Measurements from ENCODE around the gene CDK5R1. TPM values are rescaled to one million over a fixed set of nuclear protein-coding genes. Genes with fewer than 3 reads are reported as not detected.

The CDK5R1 gene
- total RNA-seq, result 10 to 100 TPM in 3 of 5 donors, 1 to 10 TPM in 2; 8.1 to 23.8 (median 14.7) TPM
- 7.4 TPM for total RNA-seq (2013)
- 8.2 to 186 (median 21.9) reads per million in 29 experiments for total RNA-seq

DNA sequence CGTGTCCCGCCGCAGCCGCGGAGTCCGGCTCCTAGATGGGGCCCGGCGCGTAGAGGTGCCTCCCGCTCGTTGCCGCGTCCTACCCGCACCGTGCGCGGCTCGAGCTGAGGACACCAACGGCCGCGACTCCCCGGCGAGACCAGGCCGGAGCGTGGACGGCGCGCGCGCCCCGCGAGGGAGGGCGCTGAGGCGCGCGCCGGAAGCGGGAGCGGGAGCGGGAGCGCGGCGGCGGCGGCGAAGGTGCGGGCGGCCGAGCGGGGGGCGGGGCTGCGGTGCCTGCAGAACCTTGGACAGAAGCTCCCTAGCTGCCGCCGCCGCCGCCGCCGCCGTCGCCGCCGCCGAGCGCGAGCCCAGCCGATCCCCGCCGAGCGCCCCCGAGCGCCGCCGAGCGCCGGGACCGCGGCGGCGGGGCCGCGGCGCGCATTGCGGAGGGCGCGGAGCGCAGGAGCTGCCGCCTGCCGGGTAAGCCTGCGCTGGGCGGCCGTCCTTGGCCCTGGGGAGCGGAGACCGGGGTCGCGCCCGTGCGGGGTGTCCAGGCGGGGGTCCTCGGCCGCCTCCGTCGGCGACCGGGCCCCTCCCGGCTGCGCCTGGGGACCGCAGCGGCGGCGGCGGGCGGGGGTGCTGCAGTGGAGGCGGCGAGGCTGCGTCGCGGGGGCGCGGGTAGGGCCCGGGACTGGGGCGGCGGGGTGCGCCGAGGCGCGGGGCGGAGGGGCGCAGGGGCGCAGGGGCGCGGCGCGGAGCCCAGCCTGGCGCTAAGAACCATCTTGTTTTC is at the start of gene CDK5R1:
TSS of gene CDK5R1 (plus strand) at position 293 of the 772 bp plus-strand sequence. CDS start 628 bp downstream, outside the sequence.
- under 1% methylated on average over 134 of the region's 135 CpGs for WGBS (ENCODE audit: insufficient coverage)
- Mint-ChIP-seq H3K4me1 (peaks cover 56 to 58% (median 58%) of the 10 kb centered on the region in 3 donors), H3K4me3 (peak within 1 kb of the TSS; percentile 81 to 90 (median 87)), H3K9me3 (no peaks in the 10 kb centered on the region), H3K27ac (peak within 1 kb of the TSS; percentile 85 to 98), H3K36me3 (peaks cover 31% of the 10 kb centered on the region), H3K27me3 (no peaks in the 10 kb centered on the region)
- peak within 1 kb of the TSS; percentile 63 to 79 for H3K4me3 ChIP-seq (ENCODE audit: control insufficient read depth in 1 of 2, extremely low read depth in 1 of 2, low read length in 1 of 2)
- no peaks in the 10 kb centered on the region for H3K9me3 ChIP-seq
- H3K27me3 ChIP-seq (replicated peaks in 1 of 2; ENCODE audit: control insufficient read depth in 2 of 2, extremely low read depth in 1 of 2, insufficient read depth in 2 of 2, low read length in 1 of 2), result no peaks in the 10 kb centered on the region
- ChIA-PET POLR2A (interaction anchor here (0.6 kb wide), 3 partner anchors 12 to 559 kb away, joined by 3 read pairs; no protein-coding TSS in a partner anchor), CTCF (interaction anchor here in 1 of 2 donors (0.9 to 2.3 kb wide), 5 partner anchors 11 to 390 kb away, joined by 3 to 13 read pairs (median 3); partner anchors contain the start of genes MYO1D and PSMD11)
- peaks cover 11 to 51% of the 10 kb centered on the region in 2 experiments for H3K4me1 ChIP-seq (ENCODE audit: control insufficient read depth in 1 of 2, extremely low read depth in 1 of 2, insufficient read depth in 2 of 2, low read length in 2 of 2)
- ATAC-seq (replicated peaks in 1 of 4), result peak; percentile 76 to 81 (median 78)
- peaks cover 5 to 23% of the 10 kb centered on the region in 2 donors for H3K36me3 ChIP-seq (ENCODE audit: control insufficient read depth in 2 of 2, extremely low read depth in 1 of 2, insufficient read depth in 1 of 2, low read length in 1 of 2)
- DNase-seq, result peak; percentile 53 to 91 (median 73)
- peak within 1 kb of the TSS; percentile 20 for H3K27ac ChIP-seq (ENCODE audit: low read length)

DNA sequence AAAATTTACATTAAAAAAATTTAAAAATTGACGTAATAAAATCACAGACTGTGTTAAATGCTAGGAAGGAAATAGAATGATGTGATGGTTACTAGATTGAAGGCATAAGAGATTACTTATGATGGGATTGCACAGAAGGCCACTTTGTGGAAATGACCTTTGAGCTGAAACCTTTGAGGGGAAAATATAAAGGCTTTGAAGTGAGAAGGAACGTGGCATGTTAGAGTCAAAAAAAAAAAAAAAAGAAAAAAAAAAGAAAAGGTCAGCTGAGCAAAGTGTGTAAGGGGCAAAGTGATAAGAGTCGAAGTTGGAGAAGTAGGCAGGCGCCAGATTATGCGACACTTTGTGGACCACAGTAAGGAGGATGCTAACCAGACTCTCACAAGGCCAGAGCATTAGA is 46.1 kb upstream of the CDK5R1 start:
- DNase-seq (no peak), ATAC-seq (replicated peaks in 1 of 4) (no peak)
- Histone ChIP-seq H3K27ac (ENCODE audit: low read length) (no peak overlapping the region), H3K36me3 (ENCODE audit: control insufficient read depth in 2 of 2, extremely low read depth in 1 of 2, insufficient read depth in 1 of 2, low read length in 1 of 2) (no peaks in the 10 kb centered on the region), H3K27me3 (replicated peaks in 1 of 2; ENCODE audit: control insufficient read depth in 2 of 2, extremely low read depth in 1 of 2, insufficient read depth in 2 of 2, low read length in 1 of 2) (no peaks in the 10 kb centered on the region), H3K9me3 (no peaks in the 10 kb centered on the region), H3K4me3 (ENCODE audit: control insufficient read depth in 1 of 2, extremely low read depth in 1 of 2, low read length in 1 of 2) (no peak overlapping the region), H3K4me1 (ENCODE audit: control insufficient read depth in 1 of 2, extremely low read depth in 1 of 2, insufficient read depth in 2 of 2, low read length in 2 of 2) (peaks cover 4 to 16% of the 10 kb centered on the region in 2 experiments)
- CTCF ChIA-PET, result interaction anchor here in 1 of 2 donors (0.7 kb wide), 1 partner anchor 29 kb away, joined by 6 read pairs; no protein-coding TSS in a partner anchor
- Mint-ChIP-seq H3K36me3 (no peaks in the 10 kb centered on the region), H3K4me3 (no peak overlapping the region), H3K4me1 (peaks cover 13 to 16% (median 15%) of the 10 kb centered on the region in 3 donors), H3K9me3 (peaks cover 0 to 6% (median 3%) of the 10 kb centered on the region in 3 donors), H3K27ac (no peak overlapping the region), H3K27me3 (no peaks in the 10 kb centered on the region)
- WGBS (ENCODE audit: insufficient coverage), result 59% methylated on average over 4 of the region's 5 CpGs
- POLR2A ChIA-PET, result no interaction called here

DNA sequence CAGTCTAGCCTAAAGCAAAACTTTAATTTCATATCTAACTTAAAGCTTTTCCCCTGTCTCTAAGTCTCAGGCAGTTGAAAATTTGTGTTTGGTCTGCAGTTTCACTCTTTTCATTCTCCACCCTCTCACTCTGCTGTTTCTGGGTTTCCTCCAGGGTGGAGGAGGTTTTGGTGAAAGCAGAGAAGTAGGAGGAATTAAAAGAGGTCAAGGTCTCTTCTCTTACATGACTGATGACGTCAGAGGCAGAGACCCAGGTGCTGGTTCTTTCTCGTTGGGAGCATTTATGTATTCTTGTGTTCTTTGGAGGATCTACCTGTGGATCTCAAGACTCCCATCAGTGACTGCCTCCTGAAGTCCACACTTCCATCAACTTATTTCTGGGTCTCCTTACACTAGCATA is 44.9 kb upstream of the CDK5R1 start:
- ChIA-PET CTCF (interaction anchor here in 1 of 2 donors (1.6 kb wide), 1 partner anchor 20 kb away, joined by 4 read pairs; no protein-coding TSS in a partner anchor), POLR2A (no interaction called here)
- no peak overlapping the region for H3K27ac Mint-ChIP-seq
- DNase-seq (no peak), ATAC-seq (replicated peaks in 1 of 4) (no peak)
- H3K4me3 Mint-ChIP-seq, result no peak overlapping the region
- H3K27me3 Mint-ChIP-seq, result no peaks in the 10 kb centered on the region
- Histone ChIP-seq H3K27ac (ENCODE audit: low read length) (no peak overlapping the region), H3K27me3 (replicated peaks in 1 of 2; ENCODE audit: control insufficient read depth in 2 of 2, extremely low read depth in 1 of 2, insufficient read depth in 2 of 2, low read length in 1 of 2) (no peaks in the 10 kb centered on the region), H3K9me3 (no peaks in the 10 kb centered on the region), H3K36me3 (ENCODE audit: control insufficient read depth in 2 of 2, extremely low read depth in 1 of 2, insufficient read depth in 1 of 2, low read length in 1 of 2) (no peaks in the 10 kb centered on the region), H3K4me3 (ENCODE audit: control insufficient read depth in 1 of 2, extremely low read depth in 1 of 2, low read length in 1 of 2) (no peak overlapping the region), H3K4me1 (ENCODE audit: control insufficient read depth in 1 of 2, extremely low read depth in 1 of 2, insufficient read depth in 2 of 2, low read length in 2 of 2) (peaks cover 12 to 18% of the 10 kb centered on the region in 2 experiments)
- H3K36me3 Mint-ChIP-seq, result peaks cover 4% of the 10 kb centered on the region
- peaks cover 25 to 28% (median 25%) of the 10 kb centered on the region in 3 donors for H3K4me1 Mint-ChIP-seq
- no peaks in the 10 kb centered on the region for H3K9me3 Mint-ChIP-seq
- no CpG with 5 or more reads among the region's 2 CpGs for WGBS (ENCODE audit: insufficient coverage)

DNA sequence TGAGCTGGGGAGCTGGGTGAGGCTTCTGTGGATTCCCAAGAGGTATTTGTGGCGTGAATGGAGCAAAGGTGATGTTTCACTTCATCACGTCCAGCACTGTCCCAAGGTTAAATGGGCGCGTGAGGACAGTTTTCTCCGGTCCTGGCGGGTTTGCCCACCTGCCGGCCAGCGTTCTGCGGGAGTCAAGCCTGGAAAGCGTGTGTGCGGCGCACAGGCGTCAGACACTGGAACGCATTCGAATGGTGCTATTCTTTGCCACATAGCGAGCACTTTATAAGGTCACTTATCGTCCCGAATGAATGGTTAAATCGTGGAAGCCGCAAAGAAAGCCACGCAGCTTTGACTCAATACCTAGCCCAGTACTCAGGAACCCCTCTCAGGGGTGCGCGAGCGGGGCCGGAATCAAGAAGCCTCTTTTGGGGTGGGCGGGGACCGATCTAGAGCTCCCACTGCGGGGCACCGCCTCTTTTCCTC is 42.9 kb upstream of the CDK5R1 start:
- H3K4me3 Mint-ChIP-seq, result peak overlapping the region; percentile 87 to 93 (median 90)
- 10% methylated on average over 29 of the region's 29 CpGs for WGBS (ENCODE audit: insufficient coverage)
- DNase-seq (no peak), ATAC-seq (replicated peaks in 1 of 4) (no peak)
- H3K27me3 ChIP-seq (replicated peaks in 1 of 2; ENCODE audit: control insufficient read depth in 2 of 2, extremely low read depth in 1 of 2, insufficient read depth in 2 of 2, low read length in 1 of 2), result no peaks in the 10 kb centered on the region
- no peaks in the 10 kb centered on the region for H3K27me3 Mint-ChIP-seq
- CTCF ChIA-PET, result interaction anchor here (0.6 to 6.5 kb wide), 16 partner anchors 19 to 433 kb away, joined by 3 to 63 read pairs (median 4); partner anchors contain the start of genes CDK5R1 (in 1 of the 2) and MYO1D (in 1 of the 2)
- peaks cover 31 to 39% (median 35%) of the 10 kb centered on the region in 3 donors for H3K4me1 Mint-ChIP-seq
- no peaks in the 10 kb centered on the region for H3K9me3 ChIP-seq
- POLR2A ChIA-PET, result interaction anchor here (0.6 to 1.2 kb wide), 4 partner anchors 20 to 560 kb away, joined by 3 to 7 read pairs (median 3); no protein-coding TSS in a partner anchor
- H3K4me3 ChIP-seq (ENCODE audit: control insufficient read depth in 1 of 2, extremely low read depth in 1 of 2, low read length in 1 of 2), result peak overlapping the region; percentile 82 to 94
- H3K27ac ChIP-seq (ENCODE audit: low read length), result peak overlapping the region; percentile 29
- H3K27ac Mint-ChIP-seq, result peak overlapping the region; percentile 36 to 55
- H3K4me1 ChIP-seq (ENCODE audit: control insufficient read depth in 1 of 2, extremely low read depth in 1 of 2, insufficient read depth in 2 of 2, low read length in 2 of 2), result peaks cover 12 to 21% of the 10 kb centered on the region in 2 experiments
- peaks cover 2 to 9% of the 10 kb centered on the region in 2 donors for H3K36me3 ChIP-seq (ENCODE audit: control insufficient read depth in 2 of 2, extremely low read depth in 1 of 2, insufficient read depth in 1 of 2, low read length in 1 of 2)
- H3K36me3 Mint-ChIP-seq, result peaks cover 17% of the 10 kb centered on the region
- no peaks in the 10 kb centered on the region for H3K9me3 Mint-ChIP-seq

DNA sequence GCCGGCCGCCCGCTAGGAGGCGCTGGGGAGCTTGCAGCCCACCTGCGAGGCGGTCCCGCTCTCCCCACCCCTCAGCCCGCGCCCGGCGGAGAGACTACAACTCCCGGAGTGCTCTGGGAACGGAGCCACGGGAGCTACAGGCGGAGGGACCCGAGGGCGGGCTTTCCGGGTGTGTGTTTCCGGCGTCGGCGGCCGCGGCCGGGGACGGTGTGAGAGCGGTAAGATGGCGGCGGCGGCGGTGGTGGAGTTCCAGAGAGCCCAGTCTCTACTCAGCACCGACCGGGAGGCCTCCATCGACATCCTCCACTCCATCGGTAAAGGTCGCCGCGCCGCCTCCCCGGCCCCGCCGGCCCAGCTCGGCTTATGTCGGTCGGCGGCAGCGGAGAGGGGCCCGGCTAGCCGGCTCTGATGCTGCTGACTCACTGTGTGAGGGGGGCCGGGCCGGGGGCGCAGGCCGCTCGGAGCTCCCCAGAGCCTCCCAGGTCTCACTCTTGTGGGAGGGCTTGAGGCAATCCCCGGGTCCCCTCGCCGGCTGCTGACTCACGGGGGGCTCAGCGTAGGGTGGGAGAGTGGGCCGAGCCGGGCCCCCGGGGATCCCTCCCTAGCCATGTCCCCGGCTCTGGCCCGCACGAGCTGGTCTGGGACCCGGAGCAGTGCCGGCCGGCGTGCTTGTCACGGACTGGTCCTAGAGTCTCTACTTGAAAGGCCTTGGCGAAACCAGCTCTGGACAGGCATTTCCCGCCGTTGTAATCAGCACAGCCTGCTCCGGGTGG is 42.3 kb upstream of the CDK5R1 start, which contains the start of gene PSMD11:
TSS of gene PSMD11 (plus strand) at position 210 of the 773 bp plus-strand sequence. CDS start at position 224, 14 bp downstream.
- H3K4me3 ChIP-seq (ENCODE audit: control insufficient read depth in 1 of 2, extremely low read depth in 1 of 2, low read length in 1 of 2), result peak within 1 kb of the TSS; percentile 82 to 94
- peaks cover 12 to 21% of the 10 kb centered on the region in 2 experiments for H3K4me1 ChIP-seq (ENCODE audit: control insufficient read depth in 1 of 2, extremely low read depth in 1 of 2, insufficient read depth in 2 of 2, low read length in 2 of 2)
- WGBS (ENCODE audit: insufficient coverage), result 0% methylated on average over 63 of the region's 74 CpGs
- H3K9me3 ChIP-seq, result no peaks in the 10 kb centered on the region
- no peaks in the 10 kb centered on the region for H3K27me3 Mint-ChIP-seq
- H3K36me3 ChIP-seq (ENCODE audit: control insufficient read depth in 2 of 2, extremely low read depth in 1 of 2, insufficient read depth in 1 of 2, low read length in 1 of 2), result peaks cover 6 to 13% of the 10 kb centered on the region in 2 donors
- POLR2A ChIA-PET, result interaction anchor here (0.6 to 1.2 kb wide), 4 partner anchors 19 to 561 kb away, joined by 3 to 7 read pairs (median 3); no protein-coding TSS in a partner anchor
- H3K36me3 Mint-ChIP-seq, result peaks cover 20% of the 10 kb centered on the region
- CTCF ChIA-PET, result interaction anchor here (0.6 to 6.5 kb wide), 19 partner anchors 13 to 509 kb away, joined by 3 to 63 read pairs (median 3); partner anchors contain the start of genes CDK5R1 (in 1 of the 2) and MYO1D (in 1 of the 2)
- no peaks in the 10 kb centered on the region for H3K27me3 ChIP-seq (replicated peaks in 1 of 2; ENCODE audit: control insufficient read depth in 2 of 2, extremely low read depth in 1 of 2, insufficient read depth in 2 of 2, low read length in 1 of 2)
- H3K27ac ChIP-seq (ENCODE audit: low read length), result peak within 1 kb of the TSS; percentile 56
- ATAC-seq (replicated peaks in 1 of 4) (peak; percentile 97 to 98 (median 98)), DNase-seq (peak; percentile 97 to 99 (median 99))
- H3K4me3 Mint-ChIP-seq, result peak within 1 kb of the TSS; percentile 87 to 93 (median 90)
- peaks cover 31 to 42% (median 37%) of the 10 kb centered on the region in 3 donors for H3K4me1 Mint-ChIP-seq
- H3K9me3 Mint-ChIP-seq, result no peaks in the 10 kb centered on the region
- peak within 1 kb of the TSS; percentile 75 to 81 for H3K27ac Mint-ChIP-seq
